GM12874 (cell line): ENCODE measurements around the gene RAB25.

Source experiments
- CTCF ChIP-seq: IDR thresholded peaks from 2 replicates; pipeline ENCODE4 v1.5.1; 2011; ENCODE audit warnings: low read depth, mild to moderate bottlenecking, control low read depth, low read length, moderate library complexity; ENCODE audit not compliant: insufficient read depth

Gene RAB25

GRCh38 chr1:156024801-156025200 lies 36.2 kb upstream of the RAB25 start:
- TF ChIP-seq CTCF: no peak

GRCh38 chr1:156025876-156026275 lies 35.1 kb upstream of the RAB25 start:
- peak; percentile 84 for TF ChIP-seq CTCF

- TF ChIP-seq CTCF: no peak
These were observed 34.4 kb upstream of the RAB25 start for GRCh38 chr1:156026588-156026987.

- no peak for TF ChIP-seq CTCF
These were observed 27.9 kb upstream of the RAB25 start for GRCh38 chr1:156033011-156033410.

- no peak for TF ChIP-seq CTCF
These were observed 18.1 kb upstream of the RAB25 start for GRCh38 chr1:156042828-156043227.

- no peak for TF ChIP-seq CTCF
These were observed 15.9 kb upstream of the RAB25 start for GRCh38 chr1:156045076-156045475.

GRCh38 chr1:156048663-156049258 lies 12.2 kb upstream of the RAB25 start:
- no peak for TF ChIP-seq CTCF
